ENCODE measurements around the gene SMIM43. TPM values are rescaled to one million over a fixed set of nuclear protein-coding genes. Genes with fewer than 3 reads are reported as not detected.
"Not testable (repeated sequence)": the region's sequence is repeated elsewhere in the genome, so short reads cannot be mapped to it uniquely, and the experiment has no call there.

The SMIM43 gene
- total and polyA plus RNA-seq, 4 donors: not detected

GRCh38 chr4:121733942-121734341, 31.0 kb downstream of the SMIM43 start (continued):
- TF ChIP-seq CTCF (IDR thresholded peaks at IDR 0.05; ENCODE audit: low read depth, low read length, missing input control): no peak

GRCh38 chr4:121729753-121730152, 35.2 kb downstream of the SMIM43 start:
- H3K27ac ChIP-seq (ENCODE audit: low read depth in 1 of 2, low read length in 2 of 2); H3K36me3 ChIP-seq (ENCODE audit: control insufficient read depth in 4 of 4, insufficient read depth in 3 of 4, low read depth in 1 of 4, low read length in 3 of 4); H3K4me1 ChIP-seq (ENCODE audit: control insufficient read depth in 4 of 4, insufficient read depth in 4 of 4, low read length in 3 of 4); H3K4me3 ChIP-seq (ENCODE audit: low read depth in 1 of 3, low read length in 3 of 3); DNase-seq (ENCODE audit: low spot score); H3K9ac ChIP-seq (ENCODE audit: low read depth in 1 of 2, low read length in 2 of 2); H3K27me3 ChIP-seq (ENCODE audit: control insufficient read depth in 4 of 4, insufficient read depth in 4 of 4, low read length in 3 of 4); H3K9me3 ChIP-seq (ENCODE audit: control insufficient read depth in 4 of 4, low read length in 3 of 4): not testable (repeated sequence)
- WGBS: 94% methylated on average over 2 of the region's 2 CpGs

GRCh38 chr4:121728798-121729226, 36.2 kb downstream of the SMIM43 start:
- Histone ChIP-seq H3K4me1 (ENCODE audit: control insufficient read depth in 4 of 4, insufficient read depth in 4 of 4, low read length in 3 of 4) (peaks cover 0 to 5% (median 3%) of the 10 kb centered on the region in 4 donors), H3K9ac (ENCODE audit: low read depth in 1 of 2, low read length in 2 of 2) (no peak overlapping the region), H3K4me3 (ENCODE audit: low read depth in 1 of 3, low read length in 3 of 3) (no peak overlapping the region), H3K36me3 (ENCODE audit: control insufficient read depth in 4 of 4, insufficient read depth in 3 of 4, low read depth in 1 of 4, low read length in 3 of 4) (no peaks in the 10 kb centered on the region), H3K27ac (ENCODE audit: low read depth in 1 of 2, low read length in 2 of 2) (no peak overlapping the region), H3K27me3 (ENCODE audit: control insufficient read depth in 4 of 4, insufficient read depth in 4 of 4, low read length in 3 of 4) (no peaks in the 10 kb centered on the region), H3K9me3 (ENCODE audit: control insufficient read depth in 4 of 4, low read length in 3 of 4) (no peaks in the 10 kb centered on the region)
- no peak for DNase-seq (ENCODE audit: low spot score)
- TF ChIP-seq NR2F2 (IDR thresholded peaks at IDR 0.05): no peak
- no peak for TF ChIP-seq EGR1 (IDR thresholded peaks at IDR 0.05; ENCODE audit: low read depth in 2 of 2)
- TF ChIP-seq, protein P1, sequence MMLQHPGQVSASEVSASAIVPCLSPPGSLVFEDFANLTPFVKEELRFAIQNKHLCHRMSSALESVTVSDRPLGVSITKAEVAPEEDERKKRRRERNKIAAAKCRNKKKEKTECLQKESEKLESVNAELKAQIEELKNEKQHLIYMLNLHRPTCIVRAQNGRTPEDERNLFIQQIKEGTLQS (IDR thresholded peaks at IDR 0.05): no peak
- no peak for TF ChIP-seq RXRA (IDR thresholded peaks at IDR 0.05)
- TF ChIP-seq HNF4G (IDR thresholded peaks at IDR 0.05): no peak
- TF ChIP-seq FOXA2 (IDR thresholded peaks at IDR 0.05): no peak
- no peak for TF ChIP-seq HNF4A (conservative IDR thresholded peaks at IDR 0.05)
- no peak for TF ChIP-seq SP1 (IDR thresholded peaks at IDR 0.05)
- TF ChIP-seq FOXA1 (IDR thresholded peaks at IDR 0.05): no peak
- TF ChIP-seq, protein P2, sequence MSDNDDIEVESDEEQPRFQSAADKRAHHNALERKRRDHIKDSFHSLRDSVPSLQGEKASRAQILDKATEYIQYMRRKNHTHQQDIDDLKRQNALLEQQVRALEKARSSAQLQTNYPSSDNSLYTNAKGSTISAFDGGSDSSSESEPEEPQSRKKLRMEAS (IDR thresholded peaks at IDR 0.05): no peak
- TF ChIP-seq, protein P3, sequence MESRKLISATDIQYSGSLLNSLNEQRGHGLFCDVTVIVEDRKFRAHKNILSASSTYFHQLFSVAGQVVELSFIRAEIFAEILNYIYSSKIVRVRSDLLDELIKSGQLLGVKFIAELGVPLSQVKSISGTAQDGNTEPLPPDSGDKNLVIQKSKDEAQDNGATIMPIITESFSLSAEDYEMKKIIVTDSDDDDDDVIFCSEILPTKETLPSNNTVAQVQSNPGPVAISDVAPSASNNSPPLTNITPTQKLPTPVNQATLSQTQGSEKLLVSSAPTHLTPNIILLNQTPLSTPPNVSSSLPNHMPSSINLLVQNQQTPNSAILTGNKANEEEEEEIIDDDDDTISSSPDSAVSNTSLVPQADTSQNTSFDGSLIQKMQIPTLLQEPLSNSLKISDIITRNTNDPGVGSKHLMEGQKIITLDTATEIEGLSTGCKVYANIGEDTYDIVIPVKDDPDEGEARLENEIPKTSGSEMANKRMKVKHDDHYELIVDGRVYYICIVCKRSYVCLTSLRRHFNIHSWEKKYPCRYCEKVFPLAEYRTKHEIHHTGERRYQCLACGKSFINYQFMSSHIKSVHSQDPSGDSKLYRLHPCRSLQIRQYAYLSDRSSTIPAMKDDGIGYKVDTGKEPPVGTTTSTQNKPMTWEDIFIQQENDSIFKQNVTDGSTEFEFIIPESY (IDR thresholded peaks at IDR 0.05): no peak
- no peak for TF ChIP-seq GABPA (IDR thresholded peaks at IDR 0.05 in 1 of 2, conservative IDR thresholded peaks at IDR 0.05 in 1 of 2)
- TF ChIP-seq YY1 (IDR thresholded peaks at IDR 0.05): no peak
- TF ChIP-seq, protein P4, sequence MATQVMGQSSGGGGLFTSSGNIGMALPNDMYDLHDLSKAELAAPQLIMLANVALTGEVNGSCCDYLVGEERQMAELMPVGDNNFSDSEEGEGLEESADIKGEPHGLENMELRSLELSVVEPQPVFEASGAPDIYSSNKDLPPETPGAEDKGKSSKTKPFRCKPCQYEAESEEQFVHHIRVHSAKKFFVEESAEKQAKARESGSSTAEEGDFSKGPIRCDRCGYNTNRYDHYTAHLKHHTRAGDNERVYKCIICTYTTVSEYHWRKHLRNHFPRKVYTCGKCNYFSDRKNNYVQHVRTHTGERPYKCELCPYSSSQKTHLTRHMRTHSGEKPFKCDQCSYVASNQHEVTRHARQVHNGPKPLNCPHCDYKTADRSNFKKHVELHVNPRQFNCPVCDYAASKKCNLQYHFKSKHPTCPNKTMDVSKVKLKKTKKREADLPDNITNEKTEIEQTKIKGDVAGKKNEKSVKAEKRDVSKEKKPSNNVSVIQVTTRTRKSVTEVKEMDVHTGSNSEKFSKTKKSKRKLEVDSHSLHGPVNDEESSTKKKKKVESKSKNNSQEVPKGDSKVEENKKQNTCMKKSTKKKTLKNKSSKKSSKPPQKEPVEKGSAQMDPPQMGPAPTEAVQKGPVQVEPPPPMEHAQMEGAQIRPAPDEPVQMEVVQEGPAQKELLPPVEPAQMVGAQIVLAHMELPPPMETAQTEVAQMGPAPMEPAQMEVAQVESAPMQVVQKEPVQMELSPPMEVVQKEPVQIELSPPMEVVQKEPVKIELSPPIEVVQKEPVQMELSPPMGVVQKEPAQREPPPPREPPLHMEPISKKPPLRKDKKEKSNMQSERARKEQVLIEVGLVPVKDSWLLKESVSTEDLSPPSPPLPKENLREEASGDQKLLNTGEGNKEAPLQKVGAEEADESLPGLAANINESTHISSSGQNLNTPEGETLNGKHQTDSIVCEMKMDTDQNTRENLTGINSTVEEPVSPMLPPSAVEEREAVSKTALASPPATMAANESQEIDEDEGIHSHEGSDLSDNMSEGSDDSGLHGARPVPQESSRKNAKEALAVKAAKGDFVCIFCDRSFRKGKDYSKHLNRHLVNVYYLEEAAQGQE (IDR thresholded peaks at IDR 0.05): no peak
- no peak for TF ChIP-seq CTCF (IDR thresholded peaks at IDR 0.05; ENCODE audit: low read depth, low read length, missing input control)
- 86% methylated on average over 3 of the region's 3 CpGs for WGBS

All from liver (tissue), 9 donors.